Gastrocnemius medialis (tissue), 4 donors: ENCODE data around the gene GCHFR.

Source experiments
- POLR2A ChIP-seq, 2 donors: fragments of 450-650 bp; IDR thresholded peaks; one replicate each; pipeline ENCODE4 v1.6.1; 2017; ENCODE audit warnings: antibody characterized with exemption in 2 of 2, mild to moderate bottlenecking in 2 of 2, moderate library complexity in 2 of 2
- TF ChIP-seq, protein P1 (sequence below), 5 experiments: fragments of 450-650 bp in 3 of 5; fragments of 200-600 bp in 2 of 5; sonication (generic) in 2 of 5; IDR thresholded peaks in 4 of 5; conservative IDR thresholded peaks in 1 of 5; 1 replicate in 4 of 5; 2 replicates in 1 of 5; pipeline ENCODE4 v1.5.1; 2016 to 2019; ENCODE audit warnings: antibody characterized with exemption in 5 of 5, mild to moderate bottlenecking in 3 of 5, moderate library complexity in 3 of 5

DNA sequence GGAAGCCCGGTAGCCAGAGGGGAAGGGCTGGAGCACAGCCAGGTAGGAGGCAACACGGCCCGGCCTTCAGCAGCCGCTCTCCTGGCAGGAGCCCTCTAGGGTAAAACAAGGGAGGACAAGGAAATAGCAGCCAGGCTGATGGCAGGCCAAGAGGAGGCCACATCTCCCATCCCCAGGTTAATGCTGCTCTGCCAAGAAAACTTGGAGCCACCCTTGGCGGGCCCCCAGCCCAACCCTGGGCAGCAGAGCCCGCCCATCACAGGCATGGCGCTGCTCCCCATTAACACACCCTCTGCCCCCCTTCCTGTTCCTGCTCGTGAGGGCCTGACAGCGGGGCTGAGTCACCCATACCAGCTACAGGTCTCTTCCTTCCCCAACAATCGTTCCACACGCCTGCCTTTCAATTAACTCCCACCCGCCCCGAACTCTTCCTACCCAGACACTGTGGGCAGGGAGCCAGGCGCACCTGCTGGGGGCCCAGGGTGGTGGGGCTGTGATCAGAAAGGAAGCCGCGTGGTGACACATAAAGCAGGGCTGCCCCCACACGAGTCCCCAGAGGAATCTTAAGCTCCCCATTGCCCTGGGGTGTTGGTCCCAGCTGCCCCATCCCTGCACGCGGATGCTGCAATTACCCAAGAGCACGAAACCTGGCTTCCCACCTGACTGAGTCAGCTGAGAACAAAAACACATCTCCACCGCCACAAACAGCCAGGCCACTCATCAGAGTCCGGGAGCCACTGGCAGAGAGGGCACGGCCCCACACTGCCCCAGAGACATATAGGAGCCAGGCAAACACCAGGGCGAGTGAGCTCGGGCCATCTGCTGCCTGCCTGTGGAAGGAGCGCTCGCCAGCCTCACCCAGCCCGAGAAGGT lies 5.6 kb downstream of the GCHFR start, which contains the start of gene C15orf62:
- TF ChIP-seq, protein P1, sequence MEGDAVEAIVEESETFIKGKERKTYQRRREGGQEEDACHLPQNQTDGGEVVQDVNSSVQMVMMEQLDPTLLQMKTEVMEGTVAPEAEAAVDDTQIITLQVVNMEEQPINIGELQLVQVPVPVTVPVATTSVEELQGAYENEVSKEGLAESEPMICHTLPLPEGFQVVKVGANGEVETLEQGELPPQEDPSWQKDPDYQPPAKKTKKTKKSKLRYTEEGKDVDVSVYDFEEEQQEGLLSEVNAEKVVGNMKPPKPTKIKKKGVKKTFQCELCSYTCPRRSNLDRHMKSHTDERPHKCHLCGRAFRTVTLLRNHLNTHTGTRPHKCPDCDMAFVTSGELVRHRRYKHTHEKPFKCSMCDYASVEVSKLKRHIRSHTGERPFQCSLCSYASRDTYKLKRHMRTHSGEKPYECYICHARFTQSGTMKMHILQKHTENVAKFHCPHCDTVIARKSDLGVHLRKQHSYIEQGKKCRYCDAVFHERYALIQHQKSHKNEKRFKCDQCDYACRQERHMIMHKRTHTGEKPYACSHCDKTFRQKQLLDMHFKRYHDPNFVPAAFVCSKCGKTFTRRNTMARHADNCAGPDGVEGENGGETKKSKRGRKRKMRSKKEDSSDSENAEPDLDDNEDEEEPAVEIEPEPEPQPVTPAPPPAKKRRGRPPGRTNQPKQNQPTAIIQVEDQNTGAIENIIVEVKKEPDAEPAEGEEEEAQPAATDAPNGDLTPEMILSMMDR (IDR thresholded peaks at IDR 0.05 in 4 of 5, conservative IDR thresholded peaks at IDR 0.05 in 1 of 5): no peak
- TF ChIP-seq POLR2A (IDR thresholded peaks at IDR 0.05): no peak
